ENCODE results near the gene CD247.

CD247 gene

DNA sequence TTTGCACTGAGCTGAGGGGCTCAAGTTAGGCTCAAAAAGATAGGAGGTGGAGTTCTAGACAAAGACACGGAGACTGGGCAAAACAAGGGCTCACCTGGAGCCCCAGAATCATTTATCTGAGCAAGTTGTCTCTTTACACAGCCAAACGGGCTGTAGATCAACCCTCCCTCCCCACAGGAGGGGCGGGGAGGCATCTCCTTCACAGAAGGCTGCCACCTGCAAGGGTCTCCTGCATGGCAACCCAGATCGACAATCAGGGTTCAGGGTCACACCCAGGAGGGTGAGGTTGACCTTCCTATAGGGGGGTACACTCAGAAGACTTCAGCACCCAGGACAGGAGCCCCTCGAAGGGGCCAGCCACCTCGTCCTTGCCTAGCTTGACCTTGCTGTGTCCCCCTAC lies 84.0 kb downstream of the CD247 start:
- DNase-seq = no peak

DNA sequence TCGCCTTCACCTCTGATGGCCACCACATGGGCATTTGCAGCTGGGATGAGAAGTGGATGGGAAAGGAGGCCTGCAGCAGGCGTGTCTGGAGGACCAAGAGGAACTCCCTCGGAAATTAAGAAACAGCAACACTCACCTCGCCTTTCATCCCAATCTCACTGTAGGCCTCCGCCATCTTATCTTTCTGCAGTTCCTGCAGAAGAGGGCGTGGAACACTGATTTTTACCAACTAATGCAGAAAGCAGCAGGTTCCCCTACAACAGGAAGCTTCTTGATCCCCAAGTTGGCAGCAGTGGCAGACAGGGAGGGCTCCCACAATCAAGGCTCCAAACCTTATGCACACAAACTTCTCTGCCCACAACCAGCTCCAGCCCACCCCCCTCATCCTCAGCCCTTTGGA lies 84.4 kb downstream of the CD247 start:
- DNase-seq = no peak

DNA sequence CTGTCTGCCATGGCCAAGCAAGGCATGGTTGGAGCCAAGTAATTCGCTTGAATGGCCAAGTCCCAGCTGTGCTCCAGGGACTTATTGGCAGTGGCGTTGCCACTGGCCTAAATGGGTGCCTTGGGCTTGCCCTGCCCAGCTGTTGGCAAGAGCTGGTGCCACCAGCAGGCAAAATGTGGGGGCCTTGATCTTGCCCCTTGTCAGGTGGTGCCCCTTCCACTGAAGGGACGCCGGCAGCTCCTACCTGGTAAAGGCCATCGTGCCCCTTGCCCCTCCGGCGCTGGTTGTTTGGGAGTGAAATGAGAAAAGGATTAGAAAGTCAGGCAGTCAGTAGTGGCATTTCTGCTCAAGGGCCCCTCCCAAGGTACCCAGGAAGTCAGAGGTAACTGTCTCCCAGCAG lies 85.5 kb downstream of the CD247 start:
- no peak for DNase-seq

GRCh38 chr1:167431909-167432650 lies 86.2 kb downstream of the CD247 start:
- no peak for DNase-seq

GRCh38 chr1:167431261-167431908 lies 86.9 kb downstream of the CD247 start:
- no peak for DNase-seq

DNA sequence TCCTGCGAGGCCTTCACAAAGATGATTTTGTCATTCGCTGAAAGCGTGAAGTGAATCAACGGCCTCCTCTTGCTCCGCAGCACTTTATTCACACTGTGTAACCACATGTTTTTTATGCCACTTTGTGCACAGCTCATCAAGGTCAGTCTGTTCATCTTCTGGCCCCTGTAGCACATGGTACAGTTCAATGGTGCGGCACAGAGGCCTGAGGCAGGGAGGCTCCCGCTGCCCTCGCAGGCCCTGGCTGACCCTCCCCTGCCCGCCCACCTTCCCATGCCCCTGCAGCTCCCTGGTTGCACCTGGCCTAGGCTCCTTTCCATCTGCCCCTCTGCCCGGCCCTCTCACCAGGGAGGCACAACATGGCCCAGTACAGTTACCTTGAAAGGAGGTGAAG lies 87.5 kb downstream of the CD247 start:
- DNase-seq = no peak

DNA sequence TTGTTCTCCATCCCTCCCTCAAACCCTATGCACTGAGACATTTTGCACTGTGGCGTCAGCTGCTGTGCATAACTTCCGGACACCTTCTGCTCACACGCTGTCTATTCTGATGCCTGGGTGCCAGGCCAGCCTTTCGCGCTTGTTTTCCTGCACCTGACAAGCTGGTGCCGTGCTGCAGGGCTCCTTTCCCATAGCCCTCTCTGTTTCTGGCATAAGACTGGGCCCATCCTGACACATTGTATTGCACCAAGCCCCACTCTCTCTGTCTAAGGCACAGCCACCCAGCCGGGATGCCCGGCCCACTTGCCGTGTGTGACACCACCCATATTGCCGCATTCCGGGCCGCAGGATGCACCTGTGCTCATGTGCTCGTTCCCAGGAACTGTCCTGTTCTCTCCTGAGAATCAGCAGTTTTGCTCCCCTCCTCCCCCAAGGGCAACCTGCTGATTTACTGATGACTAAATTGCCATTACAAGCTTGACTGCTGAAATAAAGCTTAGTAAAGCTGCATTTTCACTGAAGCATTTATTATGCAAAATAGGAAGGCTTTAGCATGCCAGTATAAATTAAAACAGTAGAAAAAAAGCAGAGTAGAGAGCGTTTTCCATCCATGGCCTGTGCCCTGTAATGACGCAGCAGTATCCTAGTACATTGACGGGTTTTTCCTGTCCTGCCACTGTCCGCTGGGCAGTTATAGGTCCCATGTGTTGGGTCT lies 88.0 kb downstream of the CD247 start:
- no peak for DNase-seq

- DNase-seq = no peak
These were observed 88.7 kb downstream of the CD247 start for GRCh38 chr1:167429612-167430011.

GRCh38 chr1:167428395-167428794 lies 89.9 kb downstream of the CD247 start:
- DNase-seq = no peak

- no peak for DNase-seq
These were observed 90.5 kb downstream of the CD247 start for GRCh38 chr1:167427848-167428247.

- no peak for DNase-seq
These were observed 91.6 kb downstream of the CD247 start for GRCh38 chr1:167426716-167427115.

- DNase-seq = no peak
These were observed 92.8 kb downstream of the CD247 start for GRCh38 chr1:167425482-167425881.

GRCh38 chr1:167423684-167424619 lies 94.4 kb downstream of the CD247 start:
- DNase-seq = no peak

DNA sequence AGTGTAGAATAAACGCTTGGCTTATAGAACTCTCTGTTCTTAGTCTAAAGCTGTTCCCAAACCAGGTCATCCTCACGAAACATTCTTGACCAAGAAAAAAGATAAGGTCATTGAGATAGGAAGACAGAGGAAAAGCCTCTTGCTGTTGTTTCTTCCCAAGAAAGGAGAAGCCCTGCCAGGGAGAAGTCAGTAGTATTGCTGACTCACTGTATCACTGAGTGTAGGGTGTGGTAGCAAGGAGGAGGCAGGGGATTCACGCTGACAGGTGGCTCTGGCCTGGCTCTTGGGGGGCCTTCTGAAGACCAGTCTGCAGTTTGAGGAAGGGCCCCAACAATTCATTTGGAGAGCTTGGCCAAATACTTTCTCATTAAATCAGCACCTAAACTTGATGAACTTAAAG lies 97.8 kb downstream of the CD247 start:
- no peak for DNase-seq

GRCh38 chr1:167419245-167419644 lies 99.1 kb downstream of the CD247 start:
- DNase-seq = no peak

GRCh38 chr1:167418391-167418790 lies 99.9 kb downstream of the CD247 start:
- no peak for DNase-seq

DNA sequence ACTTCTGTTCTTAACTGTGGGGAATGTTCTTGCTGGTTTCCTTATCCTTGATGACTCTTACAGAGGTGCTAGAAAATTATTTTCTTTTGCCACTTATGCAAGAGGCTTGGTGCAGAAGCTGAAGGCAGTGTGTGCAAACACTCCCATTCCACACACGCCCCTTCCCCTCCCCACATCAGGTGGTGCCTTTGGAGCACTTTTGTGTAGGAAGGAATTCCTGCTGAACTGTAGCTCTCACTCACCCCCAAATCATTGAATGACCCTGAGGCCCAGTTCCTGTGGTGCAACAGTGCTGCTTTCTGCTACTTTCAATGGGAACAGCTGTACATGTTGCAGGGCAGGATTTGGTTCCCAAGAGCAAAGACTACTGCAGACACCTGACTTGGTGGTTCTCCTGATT lies 101.8 kb downstream of the CD247 start:
- DNase-seq = no peak

DNA sequence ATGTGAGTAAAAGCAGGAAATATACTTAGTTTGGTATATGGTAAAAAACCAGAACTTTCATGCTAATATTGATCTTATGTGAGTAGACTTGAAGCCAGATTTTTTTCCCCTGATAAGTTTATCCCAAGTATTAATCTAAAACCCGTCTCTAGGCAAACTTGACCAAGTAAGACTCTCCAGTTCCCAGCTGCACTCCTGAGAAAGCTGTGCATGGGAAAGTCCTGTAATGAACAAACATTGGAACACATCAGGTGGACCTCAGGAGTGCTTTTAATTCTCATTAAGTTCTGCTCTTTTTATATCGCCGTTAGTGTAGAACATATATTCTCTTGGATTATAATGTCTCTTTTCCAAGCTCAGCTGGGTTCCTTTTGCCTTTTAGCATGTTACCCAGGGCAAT lies 105.0 kb downstream of the CD247 start:
- no peak for DNase-seq

DNA sequence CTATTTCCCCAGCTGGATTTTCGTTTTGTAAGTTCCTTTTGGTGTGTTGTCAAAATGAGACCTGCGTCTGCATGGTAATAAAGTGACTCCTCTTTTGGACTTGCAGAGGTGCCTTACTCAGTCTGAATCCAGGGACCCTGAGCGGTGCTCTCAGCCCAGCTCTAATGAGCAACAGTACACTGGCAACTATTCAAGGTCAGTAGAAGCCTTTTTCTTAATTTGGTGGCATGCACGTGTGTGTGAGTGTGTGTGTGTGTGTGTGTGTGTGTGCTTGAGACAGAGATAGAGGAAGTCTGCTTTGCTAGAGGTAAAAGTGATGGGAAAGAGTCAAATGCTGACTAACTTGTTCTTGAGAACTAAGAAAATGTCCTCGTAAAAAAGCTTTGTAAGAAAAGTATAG lies 105.4 kb downstream of the CD247 start:
- DNase-seq = no peak

DNA sequence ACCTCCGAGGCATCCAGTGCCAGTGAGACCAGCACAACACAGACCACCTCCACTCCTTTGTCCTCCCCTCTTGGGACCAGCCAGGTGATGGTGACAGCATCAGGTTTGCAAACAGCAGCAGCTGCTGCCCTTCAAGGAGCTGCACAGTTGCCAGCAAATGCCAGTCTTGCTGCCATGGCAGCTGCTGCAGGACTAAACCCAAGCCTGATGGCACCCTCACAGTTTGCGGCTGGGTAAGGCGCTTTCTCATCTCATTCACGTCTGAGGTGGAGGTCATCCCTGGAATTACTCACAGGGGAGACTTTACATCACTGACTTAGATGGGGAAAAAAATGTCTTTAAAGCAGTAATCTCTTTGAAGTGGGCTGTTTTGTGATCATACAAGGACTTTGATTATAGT lies 106.3 kb downstream of the CD247 start:
- no peak for DNase-seq

- no peak for DNase-seq
These were observed 109.1 kb downstream of the CD247 start for GRCh38 chr1:167409183-167409582.

- no peak for DNase-seq
These were observed 110.0 kb downstream of the CD247 start for GRCh38 chr1:167408355-167408754.

DNA sequence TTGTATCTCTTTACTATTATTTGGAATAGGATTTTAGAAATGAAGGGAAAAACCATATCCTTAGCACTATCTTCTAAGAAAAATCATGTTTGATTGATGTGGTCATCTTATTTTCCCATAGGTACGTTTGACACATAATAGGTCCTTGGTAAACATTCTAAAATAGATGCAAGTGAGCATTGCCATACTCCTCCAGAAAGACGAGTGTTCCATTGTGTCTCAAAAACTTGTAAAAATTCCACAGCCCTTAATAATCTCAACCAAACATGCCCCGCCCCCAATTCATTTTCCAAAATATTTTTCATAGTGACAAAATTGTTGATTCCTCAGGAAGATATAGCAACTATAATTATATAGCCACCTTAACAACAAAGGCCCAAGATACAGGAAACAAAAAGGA lies 113.4 kb downstream of the CD247 start:
- no peak for DNase-seq
